OCI-LY7 (cell line): ENCODE data around the gene KDM1B. TPM values are rescaled to one million over a fixed set of nuclear protein-coding genes. Genes with fewer than 3 reads are reported as not detected.

Experiments used
- BruUV-seq: library from RNA; stranded (reverse); fragments of 400-500 nt; replicated peaks from 2 replicates; lab custom pipeline; 2021; lab: Mats Ljungman, UMichigan
- CTCF ChIA-PET: fragments of 300-600 bp; sonication (Branson Sonifier 250); formaldehyde crosslinking; loops from one replicate; lab custom pipeline; 2022; ENCODE audit warnings: antibody characterized with exemption; ENCODE audit not compliant: unreplicated experiment; lab: Charles Lee
- POLR2A ChIA-PET: fragments of 300-600 bp; sonication (Branson Sonifier 250); formaldehyde crosslinking; loops from one replicate; lab custom pipeline; 2022; ENCODE audit warnings: antibody characterized with exemption; lab: Charles Lee
- DNase-seq: peaks from one replicate; pipeline ENCODE4 v3.0.0-alpha.2; 2015; ENCODE audit warnings: low spot score
- H2AFZ ChIP-seq: fragments of 200-600 bp; sonication (generic), shearing (Covaris generic); 2 replicates; pipeline ENCODE4 v1.6.1; 2014; ENCODE audit warnings: mild to moderate bottlenecking, antibody characterized with exemption, low read length, moderate library complexity
- H3K27ac ChIP-seq: fragments of 200-600 bp; sonication (generic); 2 replicates; pipeline ENCODE4 v1.5.1; 2014; ENCODE audit warnings: mixed run types, low read depth, mild to moderate bottlenecking, moderate library complexity, low read length, inconsistent platforms; ENCODE audit not compliant: poor library complexity, severe bottlenecking
- H3K36me3 ChIP-seq: fragments of 200-600 bp; sonication (generic); 2 replicates; pipeline ENCODE4 v1.6.1; 2014; ENCODE audit warnings: mild to moderate bottlenecking, antibody characterized with exemption, low read length, moderate library complexity, mixed read lengths; ENCODE audit not compliant: insufficient read depth
- H3K4me1 ChIP-seq: fragments of 200-600 bp; sonication (generic); 2 replicates; pipeline ENCODE4 v1.5.1; 2014; ENCODE audit warnings: mild to moderate bottlenecking, low read length; ENCODE audit not compliant: insufficient read depth, poor library complexity, severe bottlenecking
- H3K4me2 ChIP-seq: fragments of 200-600 bp; sonication (generic); 2 replicates; pipeline ENCODE4 v1.6.1; 2014; ENCODE audit warnings: mild to moderate bottlenecking, low read length
- H3K4me3 ChIP-seq: fragments of 200-600 bp; sonication (generic); 2 replicates; pipeline ENCODE4 v1.5.1; 2014; ENCODE audit warnings: mild to moderate bottlenecking, low read depth, low read length; ENCODE audit not compliant: poor library complexity, severe bottlenecking
- H3K79me2 ChIP-seq: fragments of 200-600 bp; sonication (generic); 2 replicates; pipeline ENCODE4 v1.6.1; 2016; ENCODE audit warnings: low read depth, mild to moderate bottlenecking, low read length, moderate library complexity, mixed read lengths; ENCODE audit not compliant: insufficient read depth
- H3K9me2 ChIP-seq: fragments of 200-600 bp; sonication (generic); 2 replicates; pipeline ENCODE4 v1.6.1; 2016; ENCODE audit warnings: mild to moderate bottlenecking, low read length, mixed read lengths; ENCODE audit not compliant: insufficient read depth
- H3K9me3 ChIP-seq: fragments of 200-600 bp; sonication (generic); 2 replicates; pipeline ENCODE4 v1.6.1; 2014; ENCODE audit warnings: mild to moderate bottlenecking, mixed run types, low read length, mixed read lengths
- H4K20me1 ChIP-seq: fragments of 200-600 bp; sonication (generic); 2 replicates; pipeline ENCODE4 v1.6.1; 2014; ENCODE audit warnings: mild to moderate bottlenecking, antibody characterized with exemption, low read length, moderate library complexity, mixed read lengths; ENCODE audit not compliant: insufficient read depth
- EZH2phosphoT487 ChIP-seq: fragments of 200-600 bp; sonication (generic); IDR thresholded peaks from 2 replicates; pipeline ENCODE4 v1.6.1; 2018; ENCODE audit warnings: low read depth, borderline replicate concordance, mild to moderate bottlenecking, mixed run types, antibody characterized with exemption, low read length, moderate library complexity, mixed read lengths
- intact Hi-C: fragments of 100-400 bp; cut with micrococcal nuclease; formaldehyde crosslinking; loops from one replicate; pipeline ENCODE4 v1.10.0; 2022; ENCODE audit not compliant: unreplicated experiment
- total RNA-seq, 2 experiments: library from RNA; depleted of rRNA in 1 of 2; stranded (reverse); fragments of >200 nt in 1 of 2; shearing (Covaris generic) in 1 of 2; gene quantifications; 2 replicates each; pipeline ENCODE4 v1.2.3, GENCODE V29; 2014 to 2022
- TF ChIP-seq, protein P1 (sequence below): fragments of 200-600 bp; sonication (generic); conservative IDR thresholded peaks from 2 replicates; pipeline ENCODE4 v1.5.1; 2014; ENCODE audit warnings: mild to moderate bottlenecking, antibody characterized with exemption, low read length, moderate library complexity, mixed read lengths

The KDM1B gene
- total RNA-seq, 2 experiments from 2014 or later = 37.6 to 56.4 TPM

DNA sequence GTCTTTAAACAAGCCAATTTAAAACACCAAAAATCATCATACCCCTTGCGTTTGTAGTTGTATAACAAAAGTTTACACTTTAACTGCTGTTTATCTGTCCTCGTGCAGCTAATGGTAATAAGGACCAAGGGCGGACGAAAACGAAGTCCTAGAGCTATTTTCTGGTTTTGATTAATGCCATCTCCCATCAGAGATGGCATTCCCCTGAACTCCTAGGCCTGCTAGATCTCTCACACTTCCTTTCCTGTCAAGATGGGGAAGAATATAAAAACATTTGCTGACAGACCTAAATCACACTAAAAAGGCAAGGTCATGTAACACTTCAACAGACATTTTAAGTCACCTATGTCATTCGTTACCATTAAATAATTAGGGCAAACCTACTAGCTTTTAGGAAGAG lies 99.6 kb downstream of the KDM1B start:
- Histone ChIP-seq H3K4me2 (no peak overlapping the region), H2AFZ (no peak overlapping the region), H3K27ac (no peak overlapping the region), H3K9me2 (no peaks in the 10 kb centered on the region), H3K9me3 (no peaks in the 10 kb centered on the region), H3K4me1 (peaks cover 5% of the 10 kb centered on the region), H3K79me2 (peaks cover 93% of the 10 kb centered on the region), H3K4me3 (no peak overlapping the region), H4K20me1 (peaks cover 35% of the 10 kb centered on the region), H3K36me3 (peaks cover 97% of the 10 kb centered on the region)
- TSS peak; percentile 24 for BruUV-seq
- ChIA-PET POLR2A (interaction anchor here (1.0 to 1.5 kb wide), 4 partner anchors 9 to 26 kb away, joined by 3 to 9 read pairs (median 4); partner anchors contain the start of gene DEK), CTCF (no interaction called here)
- intact Hi-C loops = no loop called here
- TF ChIP-seq EZH2phosphoT487 = no peak
- TF ChIP-seq, protein P1, sequence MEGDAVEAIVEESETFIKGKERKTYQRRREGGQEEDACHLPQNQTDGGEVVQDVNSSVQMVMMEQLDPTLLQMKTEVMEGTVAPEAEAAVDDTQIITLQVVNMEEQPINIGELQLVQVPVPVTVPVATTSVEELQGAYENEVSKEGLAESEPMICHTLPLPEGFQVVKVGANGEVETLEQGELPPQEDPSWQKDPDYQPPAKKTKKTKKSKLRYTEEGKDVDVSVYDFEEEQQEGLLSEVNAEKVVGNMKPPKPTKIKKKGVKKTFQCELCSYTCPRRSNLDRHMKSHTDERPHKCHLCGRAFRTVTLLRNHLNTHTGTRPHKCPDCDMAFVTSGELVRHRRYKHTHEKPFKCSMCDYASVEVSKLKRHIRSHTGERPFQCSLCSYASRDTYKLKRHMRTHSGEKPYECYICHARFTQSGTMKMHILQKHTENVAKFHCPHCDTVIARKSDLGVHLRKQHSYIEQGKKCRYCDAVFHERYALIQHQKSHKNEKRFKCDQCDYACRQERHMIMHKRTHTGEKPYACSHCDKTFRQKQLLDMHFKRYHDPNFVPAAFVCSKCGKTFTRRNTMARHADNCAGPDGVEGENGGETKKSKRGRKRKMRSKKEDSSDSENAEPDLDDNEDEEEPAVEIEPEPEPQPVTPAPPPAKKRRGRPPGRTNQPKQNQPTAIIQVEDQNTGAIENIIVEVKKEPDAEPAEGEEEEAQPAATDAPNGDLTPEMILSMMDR = no peak
- no peak for DNase-seq

GRCh38 chr6:18259675-18260447 lies 104.6 kb downstream of the KDM1B start:
- CTCF ChIA-PET = interaction anchor here (1.1 kb wide), 1 partner anchor 18 kb away, joined by 4 read pairs; no protein-coding TSS in a partner anchor
- H3K9me2 ChIP-seq = no peaks in the 10 kb centered on the region
- intact Hi-C loops = no loop called here
- POLR2A ChIA-PET = interaction anchor here (0.5 to 1.5 kb wide), 12 partner anchors 8 to 1811 kb away, joined by 3 to 7 read pairs (median 4); no protein-coding TSS in a partner anchor
- peak overlapping the region; percentile 96 for H3K4me2 ChIP-seq
- BruUV-seq = TSS peak; percentile 0
- H3K4me3 ChIP-seq = peak overlapping the region; percentile 90
- no peak overlapping the region for H2AFZ ChIP-seq
- H3K4me1 ChIP-seq = peaks cover 36% of the 10 kb centered on the region
- H3K27ac ChIP-seq = peak overlapping the region; percentile 91
- H3K36me3 ChIP-seq = peaks cover 89% of the 10 kb centered on the region
- TF ChIP-seq EZH2phosphoT487 = no peak
- TF ChIP-seq, protein P1 = no peak
- no peaks in the 10 kb centered on the region for H3K9me3 ChIP-seq
- no peak for DNase-seq
- peaks cover 46% of the 10 kb centered on the region for H4K20me1 ChIP-seq
- H3K79me2 ChIP-seq = peaks cover 90% of the 10 kb centered on the region
